Testis (tissue), 3 donors: Measurements from ENCODE around the gene GRIN3B. TPM values are rescaled to one million over a fixed set of nuclear protein-coding genes. Genes with fewer than 3 reads are reported as not detected.

Experiments used
- DNase-seq: peaks from one replicate; pipeline ENCODE4 v3.0.0-alpha.2; 2019
- H3K27ac ChIP-seq, 2 donors: fragments of 200-600 bp; sonication (generic); one replicate each; pipeline ENCODE4 v1.5.1; 2019
- H3K27me3 ChIP-seq: fragments of 200-600 bp; sonication (generic); one replicate; pipeline ENCODE4 v1.5.1; 2019
- H3K36me3 ChIP-seq: fragments of 200-600 bp; sonication (generic); one replicate; pipeline ENCODE4 v1.5.1; 2017; ENCODE audit warnings: low read depth; ENCODE audit errors: missing control alignments
- H3K4me1 ChIP-seq: fragments of 200-600 bp; sonication (generic); one replicate; pipeline ENCODE4 v1.5.1; 2019
- H3K4me3 ChIP-seq, 2 donors: fragments of 200-600 bp; sonication (generic); one replicate each; pipeline ENCODE4 v1.5.1; 2017 to 2019
- H3K9me3 ChIP-seq: fragments of 200-600 bp; sonication (generic); one replicate; pipeline ENCODE4 v1.5.1; 2017
- POLR2A ChIP-seq: fragments of 450-650 bp; IDR thresholded peaks from one replicate; pipeline ENCODE4 v1.6.1; 2017; ENCODE audit warnings: antibody characterized with exemption, mild to moderate bottlenecking, moderate library complexity
- WGBS, 2 donors: methylation state at CpG; one replicate each; pipeline ENCODE4 v1.1.5; 2018; 5-methylcytosine and 5-hydroxymethylcytosine counted together
- intact Hi-C: fragments of 100-400 bp; cut with DNase I; formaldehyde crosslinking; loops from one replicate; pipeline ENCODE4 v1.15.1; 2023; ENCODE audit warnings: low total_unique reads
- polyA plus RNA-seq: library from polyadenylated mRNA; stranded (reverse); fragments of 350-450 nt; fragmentation: Illumina TruSeq; extraction: RNeasy Lipid Tissue Mini Kit (QIAGEN cat#74804); gene quantifications from one replicate; pipeline ENCODE4 v1.2.3, GENCODE V29; 2014; ENCODE audit warnings: low read depth, low replicate concordance; ENCODE audit not compliant: insufficient read depth
- total RNA-seq, 2 donors: library from RNA; depleted of rRNA; stranded (reverse); fragments of >200 nt; gene quantifications; one replicate each; pipeline ENCODE4 v1.2.3, GENCODE V29; 2016
- TF ChIP-seq, protein P1 (sequence below), 3 experiments: fragments of 450-650 bp in 2 of 3; fragments of 200-600 bp in 1 of 3; sonication (generic) in 1 of 3; IDR thresholded peaks; one replicate each; pipeline ENCODE4 v1.5.1; 2016 to 2019; ENCODE audit warnings: antibody characterized with exemption in 3 of 3, mild to moderate bottlenecking in 2 of 3, moderate library complexity in 1 of 3

Gene GRIN3B
- total and polyA plus RNA-seq, 3 donors from 2014 or later, result 1.1 to 2.4 (median 1.3) TPM

DNA sequence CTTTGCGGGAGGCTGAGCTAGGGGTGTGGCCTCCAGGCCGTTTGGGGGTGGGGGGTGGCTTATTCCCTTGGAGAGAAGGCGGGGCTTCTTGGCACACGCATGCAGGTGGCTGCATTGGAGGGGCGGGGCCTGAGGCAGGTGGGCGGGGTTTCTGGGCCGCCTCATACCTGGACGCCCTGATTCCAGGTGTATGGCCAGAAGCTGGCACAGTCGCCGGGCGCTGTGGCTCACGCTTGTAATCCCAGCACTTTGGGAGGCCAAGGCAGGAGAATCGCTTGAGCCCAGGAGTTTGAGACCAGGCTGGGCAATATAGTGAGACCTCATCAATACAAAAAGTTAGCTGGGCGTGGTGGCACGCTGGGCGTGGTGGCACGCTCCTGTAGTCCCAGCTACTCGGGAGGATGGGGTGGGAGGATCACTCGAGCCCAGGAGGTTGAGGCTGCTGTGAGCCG is 47.5 kb downstream of the GRIN3B start:
- intact Hi-C loops, result no loop called here
- Histone ChIP-seq H3K9me3 (no peaks in the 10 kb centered on the region), H3K4me1 (no peaks in the 10 kb centered on the region), H3K27ac (no peak overlapping the region), H3K4me3 (no peak overlapping the region), H3K36me3 (no peaks in the 10 kb centered on the region), H3K27me3 (no peaks in the 10 kb centered on the region)
- no peak for DNase-seq
- WGBS, 2 donors, result 57 to 69% methylated on average over 6 to 19 of the region's 20 CpGs
- TF ChIP-seq POLR2A, result no peak
- TF ChIP-seq, protein P1, sequence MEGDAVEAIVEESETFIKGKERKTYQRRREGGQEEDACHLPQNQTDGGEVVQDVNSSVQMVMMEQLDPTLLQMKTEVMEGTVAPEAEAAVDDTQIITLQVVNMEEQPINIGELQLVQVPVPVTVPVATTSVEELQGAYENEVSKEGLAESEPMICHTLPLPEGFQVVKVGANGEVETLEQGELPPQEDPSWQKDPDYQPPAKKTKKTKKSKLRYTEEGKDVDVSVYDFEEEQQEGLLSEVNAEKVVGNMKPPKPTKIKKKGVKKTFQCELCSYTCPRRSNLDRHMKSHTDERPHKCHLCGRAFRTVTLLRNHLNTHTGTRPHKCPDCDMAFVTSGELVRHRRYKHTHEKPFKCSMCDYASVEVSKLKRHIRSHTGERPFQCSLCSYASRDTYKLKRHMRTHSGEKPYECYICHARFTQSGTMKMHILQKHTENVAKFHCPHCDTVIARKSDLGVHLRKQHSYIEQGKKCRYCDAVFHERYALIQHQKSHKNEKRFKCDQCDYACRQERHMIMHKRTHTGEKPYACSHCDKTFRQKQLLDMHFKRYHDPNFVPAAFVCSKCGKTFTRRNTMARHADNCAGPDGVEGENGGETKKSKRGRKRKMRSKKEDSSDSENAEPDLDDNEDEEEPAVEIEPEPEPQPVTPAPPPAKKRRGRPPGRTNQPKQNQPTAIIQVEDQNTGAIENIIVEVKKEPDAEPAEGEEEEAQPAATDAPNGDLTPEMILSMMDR (IDR thresholded peaks at IDR 0.05), result no peak

DNA sequence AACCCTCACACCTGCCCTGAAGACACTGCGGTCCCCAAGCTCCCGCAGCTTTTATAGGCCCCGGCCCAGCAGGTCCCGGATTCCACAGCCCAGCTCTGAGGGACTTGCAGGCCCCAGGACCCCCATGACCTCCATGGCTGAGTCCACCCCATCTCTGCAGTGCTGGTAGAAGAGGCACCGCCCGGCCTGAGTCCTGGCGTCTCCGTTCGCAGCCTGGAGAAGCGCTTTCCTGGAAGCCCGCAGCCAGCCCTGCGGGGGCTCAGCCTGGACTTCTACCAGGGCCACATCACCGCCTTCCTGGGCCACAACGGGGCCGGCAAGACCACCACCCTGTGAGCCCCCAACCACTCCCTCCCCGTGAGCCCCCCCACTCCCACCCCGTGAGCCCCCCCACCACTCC is 48.9 kb downstream of the GRIN3B start:
- TF ChIP-seq, protein P1 (IDR thresholded peaks at IDR 0.05), result no peak
- no peak for TF ChIP-seq POLR2A
- no peak overlapping the region for H3K4me3 ChIP-seq
- no peak overlapping the region for H3K27ac ChIP-seq
- DNase-seq, result no peak
- no peaks in the 10 kb centered on the region for H3K9me3 ChIP-seq
- H3K4me1 ChIP-seq, result no peaks in the 10 kb centered on the region
- no peaks in the 10 kb centered on the region for H3K27me3 ChIP-seq
- 76 to 78% methylated on average over 4 to 15 of the region's 17 CpGs for WGBS, 2 donors
- intact Hi-C loops, result no loop called here
- no peaks in the 10 kb centered on the region for H3K36me3 ChIP-seq

DNA sequence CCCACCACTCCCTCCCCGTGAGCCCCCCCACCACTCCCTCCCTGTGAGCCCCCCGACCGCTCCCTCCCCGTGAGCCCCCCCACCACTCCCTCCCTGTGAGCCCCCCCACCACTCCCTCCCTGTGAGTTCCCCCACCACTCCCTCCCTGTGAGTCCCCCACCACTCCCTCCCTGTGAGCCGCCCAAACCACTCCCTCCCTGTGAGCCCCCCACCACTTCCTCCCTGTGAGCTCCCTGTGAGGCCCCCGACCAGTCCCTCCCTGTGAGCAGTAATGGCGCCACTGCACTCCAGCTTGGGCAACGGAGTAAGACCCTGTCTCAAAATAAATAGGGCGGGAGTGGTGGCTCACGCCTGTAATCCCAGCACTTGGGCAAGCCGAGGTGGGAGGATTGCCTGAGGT is 49.6 kb downstream of the GRIN3B start:
- Histone ChIP-seq H3K36me3 (no peaks in the 10 kb centered on the region), H3K4me1 (no peaks in the 10 kb centered on the region), H3K27me3 (no peaks in the 10 kb centered on the region), H3K4me3 (no peak overlapping the region), H3K27ac (no peak overlapping the region), H3K9me3 (no peaks in the 10 kb centered on the region)
- TF ChIP-seq POLR2A, result no peak
- TF ChIP-seq, protein P1 (IDR thresholded peaks at IDR 0.05), result no peak
- DNase-seq, result no peak
- 19 to 51% methylated on average over 5 to 6 of the region's 11 CpGs for WGBS, 2 donors
- intact Hi-C loops, result no loop called here

DNA sequence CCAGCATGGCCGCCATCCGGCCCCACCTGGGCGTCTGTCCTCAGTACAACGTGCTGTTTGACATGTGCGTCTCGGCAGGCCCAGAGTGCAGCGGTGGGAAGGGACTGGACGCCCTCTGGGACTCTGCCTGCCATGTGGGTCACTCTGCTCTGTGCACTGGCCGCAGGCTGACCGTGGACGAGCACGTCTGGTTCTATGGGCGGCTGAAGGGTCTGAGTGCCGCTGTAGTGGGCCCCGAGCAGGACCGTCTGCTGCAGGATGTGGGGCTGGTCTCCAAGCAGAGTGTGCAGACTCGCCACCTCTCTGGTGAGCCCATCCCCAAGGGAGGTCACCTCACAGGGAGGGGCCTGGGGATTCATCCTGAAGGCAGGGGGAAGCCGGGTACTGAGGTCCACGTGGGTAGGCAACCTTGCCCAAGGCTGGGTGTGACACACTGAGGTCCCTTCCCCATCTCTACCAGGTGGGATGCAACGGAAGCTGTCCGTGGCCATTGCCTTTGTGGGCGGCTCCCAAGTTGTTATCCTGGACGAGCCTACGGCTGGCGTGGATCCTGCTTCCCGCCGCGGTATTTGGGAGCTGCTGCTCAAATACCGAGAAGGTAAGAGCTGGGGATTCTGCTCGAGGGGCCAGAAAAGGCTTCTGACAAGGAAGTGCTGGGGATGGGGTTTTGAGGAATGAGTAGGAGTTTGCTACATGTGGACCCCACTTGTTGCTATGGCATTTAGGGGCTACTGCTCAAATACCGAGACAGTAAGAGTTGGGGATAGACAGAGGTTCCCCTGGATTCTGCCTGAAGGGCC is 51.0 kb downstream of the GRIN3B start:
- intact Hi-C loops, result no loop called here
- Histone ChIP-seq H3K9me3 (no peaks in the 10 kb centered on the region), H3K27me3 (no peaks in the 10 kb centered on the region), H3K4me3 (no peak overlapping the region), H3K27ac (no peak overlapping the region), H3K4me1 (no peaks in the 10 kb centered on the region), H3K36me3 (no peaks in the 10 kb centered on the region)
- DNase-seq, result no peak
- 70 to 77% methylated on average over 20 to 31 of the region's 31 CpGs for WGBS, 2 donors
- TF ChIP-seq, protein P1 (IDR thresholded peaks at IDR 0.05), result no peak
- TF ChIP-seq POLR2A, result no peak

DNA sequence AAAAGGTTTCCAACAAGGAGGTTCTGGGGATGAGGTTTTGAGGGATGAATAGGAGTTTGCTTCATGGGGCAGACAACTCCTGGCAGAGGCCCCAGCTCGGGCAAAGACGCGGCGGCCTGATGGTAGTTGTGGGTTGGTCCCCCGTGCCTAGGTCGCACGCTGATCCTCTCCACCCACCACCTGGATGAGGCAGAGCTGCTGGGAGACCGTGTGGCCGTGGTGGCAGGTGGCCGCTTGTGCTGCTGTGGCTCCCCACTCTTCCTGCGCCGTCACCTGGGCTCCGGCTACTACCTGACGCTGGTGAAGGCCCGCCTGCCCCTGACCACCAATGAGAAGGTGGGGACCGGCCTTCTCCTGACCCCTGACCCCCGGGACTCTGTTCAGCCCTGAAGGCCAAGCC is 51.6 kb downstream of the GRIN3B start:
- 88 to 92% methylated on average over 11 to 17 of the region's 17 CpGs for WGBS, 2 donors

More for the DNA sequence above, 51.6 kb downstream of the GRIN3B start:
- Histone ChIP-seq H3K9me3 (no peaks in the 10 kb centered on the region), H3K27me3 (no peaks in the 10 kb centered on the region), H3K36me3 (no peaks in the 10 kb centered on the region), H3K4me3 (no peak overlapping the region), H3K4me1 (no peaks in the 10 kb centered on the region), H3K27ac (no peak overlapping the region)
- DNase-seq, result no peak
- TF ChIP-seq POLR2A, result no peak
- TF ChIP-seq, protein P1 (IDR thresholded peaks at IDR 0.05), result no peak
- intact Hi-C loops, result no loop called here
